H1 (cell line): ENCODE results near the gene SFXN2. TPM values are rescaled to one million over a fixed set of nuclear protein-coding genes. Genes with fewer than 3 reads are reported as not detected.

Source experiments
- CTCF ChIA-PET: fragments of 300-600 bp; sonication (Branson Sonifier 250); formaldehyde crosslinking; loops from one replicate; lab custom pipeline; 2021; ENCODE audit not compliant: partially characterized antibody; lab: Charles Lee
- POLR2A ChIA-PET: fragments of 300-600 bp; sonication (Branson Sonifier 250); formaldehyde crosslinking; loops from one replicate; lab custom pipeline; 2021; ENCODE audit warnings: inconsistent platforms; ENCODE audit not compliant: partially characterized antibody; lab: Charles Lee
- DNase-seq, 2 experiments: peaks; one replicate each; pipeline versions ENCODE4 v3.0.0 to v3.0.0-alpha.2; 2010 to 2022; ENCODE audit warnings: low spot score in 2 of 2, low read depth in 1 of 2, mixed read lengths in 1 of 2
- FAIRE-seq: peaks from 2 replicates; lab custom pipeline; 2011; peaks lifted over from hg19 to GRCh38; lab: Jason Lieb, UNC
- H2AFZ ChIP-seq: 2 replicates; pipeline ENCODE4 v1.8.1; 2012; ENCODE audit warnings: low read length, inconsistent platforms
- H2AK5ac ChIP-seq: 2 replicates; pipeline ENCODE4 v1.6.1; 2013; ENCODE audit warnings: low read depth, low read length
- H2BK120ac ChIP-seq: replicated peaks from 2 replicates; pipeline ENCODE3; 2013; ENCODE audit warnings: low read depth, low read length, inconsistent platforms
- H2BK12ac ChIP-seq: 2 replicates; pipeline ENCODE4 v1.6.1; 2013; ENCODE audit warnings: low read depth, low read length
- H2BK15ac ChIP-seq: 2 replicates; pipeline ENCODE4 v1.6.1; 2013; ENCODE audit warnings: low read length
- H2BK20ac ChIP-seq: 2 replicates; pipeline ENCODE4 v1.6.1; 2013; ENCODE audit warnings: low read length
- H2BK5ac ChIP-seq: 2 replicates; pipeline ENCODE4 v1.6.1; 2013; ENCODE audit warnings: low read depth, low read length
- H3K14ac ChIP-seq: 2 replicates; pipeline ENCODE4 v1.6.1; 2013; ENCODE audit warnings: inconsistent platforms; ENCODE audit not compliant: insufficient read length
- H3K18ac ChIP-seq: 2 replicates; pipeline ENCODE4 v1.6.1; 2013; ENCODE audit warnings: low read length; ENCODE audit errors: extremely low read depth
- H3K23ac ChIP-seq: 2 replicates; pipeline ENCODE4 v1.6.1; 2013; ENCODE audit warnings: inconsistent platforms; ENCODE audit not compliant: insufficient read length
- H3K23me2 ChIP-seq: 2 replicates; pipeline ENCODE4 v1.6.1; 2013; ENCODE audit warnings: low read depth, low read length
- H3K27ac ChIP-seq: 2 replicates; pipeline ENCODE4 v1.6.1; 2011; ENCODE audit warnings: low read depth, low read length, inconsistent platforms
- H3K27me3 ChIP-seq, 4 experiments: replicated peaks in 1 of 4; 1 replicate in 1 of 4; 2 replicates in 3 of 4; pipeline versions ENCODE4 v1.6.1 to v1.8.1; 2011 to 2013; ENCODE audit warnings: low read length in 3 of 4, mild to moderate bottlenecking in 3 of 4, inconsistent platforms in 2 of 4, mixed read lengths in 2 of 4, moderate library complexity in 1 of 4; ENCODE audit not compliant: control insufficient read depth in 3 of 4, insufficient read depth in 3 of 4; ENCODE audit errors: extremely low read depth in 1 of 4
- H3K36me3 ChIP-seq, 4 experiments: 2 replicates each; pipeline versions ENCODE4 v1.6.1 to v1.8.1; 2011 to 2013; ENCODE audit warnings: mild to moderate bottlenecking in 4 of 4, low read length in 3 of 4, moderate library complexity in 2 of 4, control low read depth in 1 of 4, inconsistent platforms in 1 of 4; ENCODE audit not compliant: insufficient read depth in 4 of 4, control insufficient read depth in 2 of 4
- H3K4ac ChIP-seq: replicated peaks from 2 replicates; pipeline ENCODE3; 2013; ENCODE audit warnings: low read length, low read depth, mixed read lengths, inconsistent platforms; ENCODE audit not compliant: insufficient read length
- H3K4me1 ChIP-seq, 4 experiments: replicated peaks in 1 of 4; 1 replicate in 1 of 4; 2 replicates in 3 of 4; pipeline versions ENCODE4 v1.6.1 to v1.8.1; 2011 to 2013; ENCODE audit warnings: low read length in 3 of 4, inconsistent platforms in 2 of 4, mixed read lengths in 1 of 4; ENCODE audit not compliant: insufficient read depth in 4 of 4, control insufficient read depth in 3 of 4
- H3K4me2 ChIP-seq, 2 experiments: 2 replicates each; pipeline versions ENCODE4 v1.6.1 to v1.8.1; 2011 to 2013; ENCODE audit warnings: low read depth in 2 of 2, low read length in 2 of 2, control low read depth in 1 of 2, inconsistent platforms in 1 of 2, mild to moderate bottlenecking in 1 of 2; ENCODE audit not compliant: insufficient read depth in 1 of 2
- H3K4me3 ChIP-seq, 4 experiments: fragments of 200-600, 300-600 bp in 1 of 4; sonication (generic), shearing (Covaris generic), sonication (Bioruptor Twin) in 1 of 4; 2 replicates each; pipeline versions ENCODE4 v1.5.1 to v1.8.1; 2011 to 2016; ENCODE audit warnings: low read length in 4 of 4, low read depth in 3 of 4, control low read depth in 2 of 4, inconsistent platforms in 2 of 4, mild to moderate bottlenecking in 2 of 4, mixed read lengths in 1 of 4, moderate library complexity in 1 of 4; ENCODE audit not compliant: insufficient read depth in 2 of 4; ENCODE audit errors: extremely low read depth in 1 of 4
- H3K56ac ChIP-seq: replicated peaks from 2 replicates; pipeline ENCODE3; 2013; ENCODE audit warnings: low read depth, mild to moderate bottlenecking, mixed read lengths, low read length, inconsistent platforms; ENCODE audit not compliant: insufficient read length
- H3K79me1 ChIP-seq: 2 replicates; pipeline ENCODE4 v1.6.1; 2013; ENCODE audit warnings: low read depth, low read length, control low read depth
- H3K79me2 ChIP-seq, 2 experiments: 2 replicates each; pipeline versions ENCODE4 v1.6.1 to v1.8.1; 2012 to 2013; ENCODE audit warnings: low read length in 2 of 2, mild to moderate bottlenecking in 2 of 2, inconsistent platforms in 1 of 2; ENCODE audit not compliant: insufficient read depth in 2 of 2, control insufficient read depth in 1 of 2
- H3K9ac ChIP-seq, 4 experiments: replicated peaks in 1 of 4; 1 replicate in 1 of 4; 2 replicates in 3 of 4; pipeline versions ENCODE4 v1.6.1 to v1.8.1; 2011 to 2013; ENCODE audit warnings: low read depth in 3 of 4, low read length in 3 of 4, control low read depth in 2 of 4, mild to moderate bottlenecking in 2 of 4, moderate library complexity in 2 of 4, inconsistent platforms in 1 of 4; ENCODE audit errors: extremely low read depth in 1 of 4
- H3K9me3 ChIP-seq, 2 experiments: 2 replicates each; pipeline versions ENCODE4 v1.6.1 to v1.8.1; 2012 to 2013; ENCODE audit warnings: mild to moderate bottlenecking in 2 of 2, moderate library complexity in 2 of 2, control low read depth in 1 of 2, inconsistent platforms in 1 of 2, low read depth in 1 of 2, low read length in 1 of 2, mixed read lengths in 1 of 2; ENCODE audit not compliant: insufficient read depth in 2 of 2
- H4K20me1 ChIP-seq, 2 experiments: replicated peaks in 1 of 2; 2 replicates each; pipeline versions ENCODE3 to v1.8.1; 2011 to 2013; ENCODE audit warnings: inconsistent platforms in 2 of 2, low read length in 2 of 2, mild to moderate bottlenecking in 1 of 2; ENCODE audit not compliant: insufficient read depth in 2 of 2, control insufficient read depth in 1 of 2
- H4K5ac ChIP-seq: 2 replicates; pipeline ENCODE4 v1.6.1; 2013; ENCODE audit warnings: low read length, low read depth, mixed read lengths, inconsistent platforms; ENCODE audit not compliant: insufficient read length
- H4K8ac ChIP-seq: 2 replicates; pipeline ENCODE4 v1.8.0; 2013; ENCODE audit warnings: mild to moderate bottlenecking, moderate library complexity, low read length, inconsistent platforms; ENCODE audit not compliant: insufficient read depth; ENCODE audit errors: extremely low read depth
- H4K91ac ChIP-seq: replicated peaks from 2 replicates; pipeline ENCODE3; 2013; ENCODE audit warnings: low read length, mixed read lengths, inconsistent platforms; ENCODE audit not compliant: insufficient read length
- HDAC2 ChIP-seq, 2 experiments: fragments of 300-600 bp in 1 of 2; sonication (generic) in 1 of 2; IDR thresholded peaks; 2 replicates each; pipeline ENCODE4 v1.6.1; 2011 to 2012; ENCODE audit warnings: low read depth in 2 of 2, low read length in 2 of 2, mild to moderate bottlenecking in 2 of 2, moderate library complexity in 2 of 2, borderline replicate concordance in 1 of 2, inconsistent platforms in 1 of 2
- MAFK ChIP-seq: IDR thresholded peaks from 2 replicates; pipeline ENCODE4 v1.6.1; 2012; ENCODE audit warnings: low read depth, mild to moderate bottlenecking, improper control_type of control experiment, low read length
- NRF1 ChIP-seq: IDR thresholded peaks from 2 replicates; pipeline ENCODE4 v1.6.1; 2011; ENCODE audit warnings: mild to moderate bottlenecking, low read depth, low read length, improper control_type of control experiment
- RBBP5 ChIP-seq: IDR thresholded peaks from 2 replicates; pipeline ENCODE4 v1.7.1; 2012; ENCODE audit warnings: low read depth, mild to moderate bottlenecking, inconsistent platforms, low read length, moderate library complexity, borderline replicate concordance
- RNF2 ChIP-seq: fragments of 200-900, 300-1000 bp; sonication (generic); IDR thresholded peaks from 2 replicates; pipeline ENCODE4 v1.7.1; 2016; ENCODE audit warnings: borderline replicate concordance, low read depth, mild to moderate bottlenecking, antibody characterized with exemption, low read length; ENCODE audit not compliant: poor library complexity, severe bottlenecking; ENCODE audit errors: missing control alignments
- RXRA ChIP-seq: IDR thresholded peaks from 2 replicates; pipeline ENCODE4 v1.6.1; 2011; ENCODE audit warnings: low read depth, mild to moderate bottlenecking, low read length, moderate library complexity; ENCODE audit not compliant: insufficient read depth
- TAF7 ChIP-seq: optimal IDR thresholded peaks from 2 replicates; pipeline ENCODE3; 2011; ENCODE audit warnings: low read depth, mild to moderate bottlenecking, inconsistent platforms, low read length, moderate library complexity, borderline replicate concordance
- TCF12 ChIP-seq: IDR thresholded peaks from 2 replicates; pipeline ENCODE4 v1.6.1; 2011; ENCODE audit warnings: low read depth, mild to moderate bottlenecking, low read length
- WGBS, 2 experiments: shearing (Covaris generic) in 1 of 2; methylation state at CpG; one replicate each; pipeline versions ENCODE4 v1.1.6 to v1.1.7; 2013 to 2015; ENCODE audit warnings: low lambda C conversion rate in 2 of 2, mixed read lengths in 2 of 2, inconsistent platforms in 1 of 2, low coverage in 1 of 2, missing lambda C conversion rate in 1 of 2; ENCODE audit not compliant: insufficient replicate concordance in 2 of 2, insufficient coverage in 1 of 2, insufficient read length in 1 of 2; ENCODE audit errors: extremely low coverage in 1 of 2, missing lambda C conversion rate in 1 of 2; 5-methylcytosine and 5-hydroxymethylcytosine counted together
- polyA plus RNA-seq, 7 experiments: library from polyadenylated mRNA; depleted of rRNA in 3 of 7; stranded (reverse) in 5 of 7; unstranded in 2 of 7; fragments of >200 nt in 5 of 7; fragments of 200-250 nt in 2 of 7; gene quantifications; 1 replicate in 5 of 7; 2 replicates in 1 of 7; 4 replicates in 1 of 7; pipeline versions ENCODE4 v1.2.1 to v1.2.3, GENCODE V29; 2011 to 2013; ENCODE audit warnings: missing spikeins in 2 of 7, mixed read lengths in 2 of 7
- total RNA-seq: library from RNA; stranded (reverse); fragmentation: NEBNext Ultra II Directional; extraction: Animal tissue kit (Norgen Biotek cat#: 25700); gene quantifications from 2 replicates; pipeline ENCODE4 v1.2.1, GENCODE V29; 2021

The SFXN2 gene
- total and polyA plus RNA-seq, 2 of the 8 experiments (the other 6 are each of a cell fraction or from before 2014, with no cell fraction given), result 20.5 to 23.5 TPM

- Histone ChIP-seq H3K4me2 (no peak overlapping the region), H3K23me2 (no peaks in the 10 kb centered on the region), H2AK5ac (no peak overlapping the region), H3K27me3 (no peaks in the 10 kb centered on the region), H2AFZ (no peak overlapping the region), H3K9ac (no peak overlapping the region), H2BK120ac (no peak overlapping the region), H3K36me3 (no peaks in the 10 kb centered on the region), H3K23ac (no peak overlapping the region), H2BK20ac (no peak overlapping the region), H2BK5ac (no peak overlapping the region), H4K91ac (no peak overlapping the region), H3K4me1 (no peaks in the 10 kb centered on the region), H4K20me1 (no peaks in the 10 kb centered on the region), H4K5ac (no peak overlapping the region), H3K9me3 (no peaks in the 10 kb centered on the region), H3K79me1 (peaks cover 3% of the 10 kb centered on the region; the same call in 1 of the 2 replicates), H3K4ac (no peak overlapping the region), H4K8ac (no peak overlapping the region), H3K56ac (no peak overlapping the region), H2BK12ac (no peak overlapping the region), H2BK15ac (no peak overlapping the region), H3K18ac (no peak overlapping the region), H3K27ac (no peak overlapping the region), H3K4me3 (no peak overlapping the region), H3K79me2 (peaks cover 0 to 3% of the 10 kb centered on the region in 2 experiments; a peak in 2 of 4 replicates), H3K14ac (no peak overlapping the region)
- POLR2A ChIA-PET, result interaction anchor here (2.3 kb wide), 1 partner anchor 45 kb away, joined by 5 read pairs; no protein-coding TSS in a partner anchor
- CTCF ChIA-PET, result no interaction called here
- 88% methylated on average over 9 of the region's 9 CpGs; no CpG with 5 or more reads in 1 of the 2 experiments for WGBS, 2 experiments
- no peak for TF ChIP-seq NRF1
- no peak for TF ChIP-seq TCF12
- TF ChIP-seq MAFK, result no peak
- no peak for TF ChIP-seq TAF7
- no peak for TF ChIP-seq RBBP5
- no peak for TF ChIP-seq RNF2
- TF ChIP-seq HDAC2 (IDR thresholded peaks at IDR 0.05; ENCODE audit: borderline replicate concordance in 1 of 2, low read depth in 2 of 2, low read length in 2 of 2), result no peak
- TF ChIP-seq RXRA, result no peak
- FAIRE-seq, result no peak
- no peak for DNase-seq
Observed at GRCh38 chr10:102758240-102758932, 44.0 kb downstream of the SFXN2 start.
